Measurements from ENCODE around the gene CPNE5. TPM values are rescaled to one million over a fixed set of nuclear protein-coding genes. Genes with fewer than 3 reads are reported as not detected.

CPNE5 gene
- total RNA-seq, 1 experiment from 2014 or later = 0.37 TPM

DNA sequence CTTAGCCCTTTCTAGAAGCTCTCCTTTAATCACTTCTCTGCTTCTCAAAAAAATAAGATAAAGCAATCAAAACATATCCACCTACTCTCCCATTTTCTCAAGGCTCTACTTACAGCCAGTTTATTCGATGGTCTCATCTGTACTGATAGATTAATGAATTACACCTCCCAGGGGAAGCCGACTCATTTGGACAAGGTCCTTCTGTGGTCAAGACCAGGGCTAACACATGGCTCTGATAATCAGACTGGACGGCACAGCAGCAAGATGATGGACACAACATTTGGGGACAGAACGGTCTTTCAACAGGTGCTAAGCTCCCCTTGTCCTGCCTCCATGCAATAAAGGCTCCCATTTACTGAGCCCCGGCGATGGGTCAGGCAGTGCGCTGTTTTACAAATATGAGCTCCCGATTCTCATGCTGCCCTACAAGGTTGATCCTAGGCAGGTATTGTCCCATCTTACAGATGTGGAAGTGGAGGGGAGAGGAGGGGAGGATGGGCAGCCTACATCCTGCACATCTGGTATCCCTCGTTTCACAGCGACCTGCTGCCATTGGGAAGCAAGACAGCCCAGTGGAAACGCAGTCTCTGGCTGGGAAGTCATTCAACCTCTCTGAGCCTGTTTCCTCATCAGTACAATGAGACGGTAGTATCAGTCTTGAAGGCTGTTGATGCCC, 15.7 kb downstream of the CPNE5 start:
- DNase-seq = no peak
- no peaks in the 10 kb centered on the region for H3K27me3 ChIP-seq (ENCODE audit: insufficient read depth, low read depth)
- no peak overlapping the region for H3K4me2 ChIP-seq
- H3K9me2 ChIP-seq (ENCODE audit: insufficient read depth) = no peaks in the 10 kb centered on the region
- no peak overlapping the region for H3K27ac ChIP-seq
- CTCF ChIA-PET = interaction anchor here (1.0 kb wide), 1 partner anchor 38 kb away, joined by 3 read pairs; no protein-coding TSS in a partner anchor
- no peaks in the 10 kb centered on the region for H3K36me3 ChIP-seq (ENCODE audit: low read depth)
- H3K4me3 ChIP-seq = no peak overlapping the region
- no peaks in the 10 kb centered on the region for H3K79me2 ChIP-seq (ENCODE audit: low read depth)
- intact Hi-C loops (cut with micrococcal nuclease; ENCODE audit: unreplicated experiment) = no loop called here
- H4K20me1 ChIP-seq (ENCODE audit: insufficient read depth) = no peaks in the 10 kb centered on the region
- TF ChIP-seq EZH2 (IDR thresholded peaks at IDR 0.05; ENCODE audit: low read depth) = no peak
- TF ChIP-seq, protein P1, sequence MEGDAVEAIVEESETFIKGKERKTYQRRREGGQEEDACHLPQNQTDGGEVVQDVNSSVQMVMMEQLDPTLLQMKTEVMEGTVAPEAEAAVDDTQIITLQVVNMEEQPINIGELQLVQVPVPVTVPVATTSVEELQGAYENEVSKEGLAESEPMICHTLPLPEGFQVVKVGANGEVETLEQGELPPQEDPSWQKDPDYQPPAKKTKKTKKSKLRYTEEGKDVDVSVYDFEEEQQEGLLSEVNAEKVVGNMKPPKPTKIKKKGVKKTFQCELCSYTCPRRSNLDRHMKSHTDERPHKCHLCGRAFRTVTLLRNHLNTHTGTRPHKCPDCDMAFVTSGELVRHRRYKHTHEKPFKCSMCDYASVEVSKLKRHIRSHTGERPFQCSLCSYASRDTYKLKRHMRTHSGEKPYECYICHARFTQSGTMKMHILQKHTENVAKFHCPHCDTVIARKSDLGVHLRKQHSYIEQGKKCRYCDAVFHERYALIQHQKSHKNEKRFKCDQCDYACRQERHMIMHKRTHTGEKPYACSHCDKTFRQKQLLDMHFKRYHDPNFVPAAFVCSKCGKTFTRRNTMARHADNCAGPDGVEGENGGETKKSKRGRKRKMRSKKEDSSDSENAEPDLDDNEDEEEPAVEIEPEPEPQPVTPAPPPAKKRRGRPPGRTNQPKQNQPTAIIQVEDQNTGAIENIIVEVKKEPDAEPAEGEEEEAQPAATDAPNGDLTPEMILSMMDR (conservative IDR thresholded peaks at IDR 0.05) = no peak
- POLR2A ChIA-PET (ENCODE audit: unreplicated experiment) = no interaction called here
- H3K9me3 ChIP-seq (ENCODE audit: insufficient read depth, low read depth) = no peaks in the 10 kb centered on the region
- BruUV-seq (replicated peaks) = no TSS peak
- no peak overlapping the region for H2AFZ ChIP-seq
- H3K4me1 ChIP-seq (replicated peaks; ENCODE audit: insufficient read depth) = peaks cover 19% of the 10 kb centered on the region
- H3F3A ChIP-seq (ENCODE audit: insufficient read depth, low read depth) = peaks cover 14% of the 10 kb centered on the region; the same call in 1 of the 2 replicates

GRCh38 chr6:36822506-36823269, 16.6 kb downstream of the CPNE5 start:
- intact Hi-C loops (cut with micrococcal nuclease; ENCODE audit: unreplicated experiment) = no loop called here
- Histone ChIP-seq H3K4me1 (replicated peaks; ENCODE audit: insufficient read depth) (peaks cover 14% of the 10 kb centered on the region), H3K4me2 (no peak overlapping the region), H4K20me1 (ENCODE audit: insufficient read depth) (no peaks in the 10 kb centered on the region), H3K79me2 (ENCODE audit: low read depth) (no peaks in the 10 kb centered on the region), H3K4me3 (no peak overlapping the region), H3F3A (ENCODE audit: insufficient read depth, low read depth) (peaks cover 11% of the 10 kb centered on the region; the same call in 1 of the 2 replicates), H3K36me3 (ENCODE audit: low read depth) (no peaks in the 10 kb centered on the region), H2AFZ (no peak overlapping the region), H3K27ac (no peak overlapping the region), H3K9me2 (ENCODE audit: insufficient read depth) (no peaks in the 10 kb centered on the region), H3K9me3 (ENCODE audit: insufficient read depth, low read depth) (no peaks in the 10 kb centered on the region), H3K27me3 (ENCODE audit: insufficient read depth, low read depth) (no peaks in the 10 kb centered on the region)
- no TSS peak for BruUV-seq (replicated peaks)
- CTCF ChIA-PET = no interaction called here
- TF ChIP-seq EZH2 (IDR thresholded peaks at IDR 0.05; ENCODE audit: low read depth) = no peak
- TF ChIP-seq, protein P1 (conservative IDR thresholded peaks at IDR 0.05) = no peak
- DNase-seq = no peak
- POLR2A ChIA-PET (ENCODE audit: unreplicated experiment) = no interaction called here

DNA sequence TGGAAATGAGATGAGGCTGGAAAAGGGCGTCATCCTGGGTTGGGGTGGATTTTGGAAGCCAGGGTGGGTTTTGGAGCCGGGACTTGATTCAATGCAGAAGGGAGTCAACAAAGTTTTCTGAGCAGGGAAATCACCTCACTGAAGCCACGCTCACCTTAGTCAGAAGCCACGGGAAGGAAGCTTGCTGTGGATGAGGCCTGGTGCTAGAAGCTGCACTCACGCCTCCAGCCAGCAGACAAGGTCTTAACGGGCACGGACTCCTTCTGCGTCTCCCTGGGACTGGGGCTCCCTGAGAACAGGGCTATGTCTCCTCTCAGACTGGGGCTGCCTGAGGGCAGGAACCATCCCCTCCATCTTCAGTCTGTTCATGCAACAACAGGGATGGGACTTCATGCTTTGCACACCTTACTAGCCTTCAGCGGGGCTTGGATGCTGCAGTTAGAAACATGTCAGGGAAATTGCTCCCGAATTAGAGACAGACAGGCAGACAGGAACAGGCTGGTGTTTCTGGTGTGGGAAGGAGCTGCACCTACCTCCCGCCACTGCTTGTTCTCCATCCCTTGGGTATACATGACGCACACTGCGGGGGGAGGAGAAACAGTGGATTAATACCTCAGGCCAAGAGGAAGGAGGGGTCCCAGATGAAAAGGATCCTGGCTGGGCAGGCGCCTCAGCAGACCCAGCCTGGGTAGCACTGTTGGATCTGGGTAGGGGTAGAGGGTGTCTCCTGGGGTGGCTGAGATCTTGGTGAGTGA, 17.5 kb downstream of the CPNE5 start:
- DNase-seq = no peak
- CTCF ChIA-PET = no interaction called here
- Histone ChIP-seq H3K36me3 (ENCODE audit: low read depth) (no peaks in the 10 kb centered on the region), H3K4me1 (replicated peaks; ENCODE audit: insufficient read depth) (0 out of 2 replicates have a peak, but pooled peaks cover 7% of the 10 kb centered on the region), H3K4me3 (no peak overlapping the region), H3K4me2 (no peak overlapping the region), H3K27me3 (ENCODE audit: insufficient read depth, low read depth) (no peaks in the 10 kb centered on the region), H3F3A (ENCODE audit: insufficient read depth, low read depth) (0 out of 2 replicates have a peak, but pooled peaks cover 7% of the 10 kb centered on the region), H3K27ac (no peak overlapping the region), H3K9me3 (ENCODE audit: insufficient read depth, low read depth) (no peaks in the 10 kb centered on the region), H2AFZ (no peak overlapping the region), H4K20me1 (ENCODE audit: insufficient read depth) (no peaks in the 10 kb centered on the region), H3K79me2 (ENCODE audit: low read depth) (no peaks in the 10 kb centered on the region), H3K9me2 (ENCODE audit: insufficient read depth) (no peaks in the 10 kb centered on the region)
- POLR2A ChIA-PET (ENCODE audit: unreplicated experiment) = no interaction called here
- no TSS peak for BruUV-seq (replicated peaks)
- TF ChIP-seq, protein P1 (conservative IDR thresholded peaks at IDR 0.05) = no peak
- no peak for TF ChIP-seq EZH2 (IDR thresholded peaks at IDR 0.05; ENCODE audit: low read depth)
- intact Hi-C loops (cut with micrococcal nuclease; ENCODE audit: unreplicated experiment) = no loop called here

Data from PC-9 (cell line).